CD4-positive, alpha-beta T cell treated with Interleukin-17A for 1 hour (primary cell): ENCODE data around the gene FAM3D.

Source experiments
- DNase-seq: peaks from one replicate; pipeline ENCODE4 v3.0.0-alpha.2; 2020

The FAM3D gene

GRCh38 chr3:58625196-58625824, 41.3 kb downstream of the FAM3D start:
- no peak for DNase-seq

- DNase-seq, result no peak
Observed at GRCh38 chr3:58624550-58624949, 42.0 kb downstream of the FAM3D start.

DNA sequence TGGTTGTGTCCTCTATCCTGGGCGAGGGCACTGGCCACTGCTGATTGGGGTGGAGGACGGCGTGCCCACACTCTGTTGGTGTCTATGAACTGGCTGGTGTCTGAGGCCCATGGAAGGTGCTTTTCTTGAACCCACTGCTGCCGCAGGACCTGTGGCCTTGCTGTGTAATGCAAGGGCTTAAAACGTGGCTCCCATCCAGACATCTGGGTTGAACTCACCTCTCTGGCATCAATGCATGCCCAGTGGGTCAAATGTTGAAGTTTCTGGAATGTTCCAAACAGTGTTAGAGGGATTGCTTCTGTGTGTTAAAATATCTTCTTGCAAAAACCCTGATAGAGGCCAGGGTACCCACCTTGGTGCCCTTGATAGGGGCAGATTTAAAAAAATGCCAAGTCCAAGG, 42.6 kb downstream of the FAM3D start:
- no peak for DNase-seq

- DNase-seq, result no peak
Observed at GRCh38 chr3:58623478-58623877, 43.1 kb downstream of the FAM3D start.

- no peak for DNase-seq
Observed at GRCh38 chr3:58622892-58623291, 43.7 kb downstream of the FAM3D start.

DNA sequence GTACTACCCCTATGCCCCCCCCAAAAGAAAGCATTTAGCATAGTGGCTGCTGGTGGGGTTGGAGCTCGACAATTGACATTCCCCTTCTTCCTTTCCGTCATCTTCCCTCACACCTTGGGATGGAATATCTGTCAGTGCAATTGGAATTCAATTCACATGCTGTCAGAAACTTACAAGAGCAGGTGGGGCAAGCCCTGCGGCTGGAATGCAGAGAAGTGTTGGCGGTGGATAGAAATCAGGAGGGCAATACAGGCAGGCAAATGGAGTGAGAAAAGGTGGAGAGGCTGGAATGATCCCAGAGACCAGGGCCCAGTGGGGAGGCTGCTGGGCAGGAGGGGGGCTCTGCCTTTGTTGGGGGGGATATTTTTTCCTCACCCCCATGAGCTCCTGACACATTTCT, 44.1 kb downstream of the FAM3D start:
- no peak for DNase-seq

DNA sequence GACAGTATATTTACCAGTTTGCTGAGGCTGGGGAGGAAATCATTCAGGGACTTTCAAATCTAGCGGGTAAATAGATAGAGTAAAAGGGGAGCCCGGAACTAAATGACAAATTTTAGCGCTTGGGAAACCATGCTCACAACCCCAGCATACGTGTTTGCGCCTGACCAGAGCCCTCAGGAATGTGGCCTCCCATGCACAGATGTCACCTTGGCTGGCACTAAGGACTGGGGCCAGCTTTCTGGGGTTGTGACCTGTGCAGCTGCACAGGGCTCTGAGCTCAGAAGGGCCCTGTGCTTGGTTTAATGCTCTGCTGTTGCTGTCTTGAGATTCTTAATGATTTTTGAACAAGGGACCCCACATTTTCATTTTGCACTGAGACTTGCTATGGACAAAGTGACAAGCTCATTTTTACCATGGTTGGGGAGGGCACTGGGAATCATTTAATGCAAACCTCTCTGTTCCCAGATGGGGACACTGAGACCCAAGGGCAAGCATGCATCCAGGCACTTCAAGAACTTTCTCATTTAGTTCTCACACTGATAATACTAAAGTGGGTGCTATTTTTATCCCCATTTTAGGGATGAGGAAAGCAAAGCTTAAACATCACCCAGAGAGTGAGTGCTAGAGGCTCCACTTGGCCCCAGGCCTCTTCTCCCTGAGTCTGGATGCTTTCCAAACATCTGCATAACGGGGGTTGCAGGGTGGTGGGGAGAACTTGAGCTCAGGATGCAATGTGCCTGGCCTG, 45.3 kb downstream of the FAM3D start:
- DNase-seq, result no peak

DNA sequence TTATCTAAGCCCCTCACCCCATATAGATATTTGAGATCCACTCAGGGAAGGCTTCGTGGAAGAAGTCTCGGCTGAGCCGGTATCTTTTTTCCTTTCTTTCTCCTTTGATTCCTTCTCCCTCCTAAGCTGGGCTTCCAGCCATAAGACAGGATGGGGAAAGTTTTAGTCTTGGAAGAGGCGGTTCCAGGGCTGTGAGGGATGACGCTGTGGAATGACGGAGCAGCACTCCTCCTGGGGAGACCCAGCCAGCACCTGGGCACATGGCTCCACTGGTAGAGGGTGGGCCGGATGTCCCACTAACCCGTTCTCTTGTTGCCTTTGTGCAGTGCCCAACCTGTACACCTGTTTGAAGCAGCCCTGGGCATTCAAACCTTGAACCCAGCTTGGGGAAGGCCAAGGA, 46.2 kb downstream of the FAM3D start:
- DNase-seq, result no peak

DNA sequence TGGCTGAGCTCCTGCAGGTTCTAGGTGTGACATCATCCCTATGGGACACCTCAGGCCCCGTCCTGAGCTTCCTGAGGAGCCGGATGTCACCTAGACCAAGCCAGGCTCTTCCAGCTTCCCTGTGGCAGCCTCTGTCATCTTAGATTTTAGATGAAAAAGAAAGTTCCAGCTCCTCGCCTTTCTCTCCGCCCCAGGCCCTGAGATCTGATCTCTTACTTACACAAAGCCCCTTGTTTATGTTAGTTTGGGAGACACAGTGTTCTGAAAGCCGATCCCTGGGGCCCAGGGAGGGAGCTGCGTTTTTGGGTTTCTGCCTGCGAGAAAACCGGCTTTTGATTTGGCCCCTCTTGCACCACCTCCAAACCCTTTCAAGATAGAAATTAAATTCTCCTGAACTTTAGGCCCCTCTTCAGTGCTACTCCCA, 49.2 kb downstream of the FAM3D start:
- no peak for DNase-seq

- DNase-seq, result no peak
Observed at GRCh38 chr3:58613236-58614132, 53.1 kb downstream of the FAM3D start.

- no peak for DNase-seq
Observed at GRCh38 chr3:58612830-58613229, 53.7 kb downstream of the FAM3D start.

DNA sequence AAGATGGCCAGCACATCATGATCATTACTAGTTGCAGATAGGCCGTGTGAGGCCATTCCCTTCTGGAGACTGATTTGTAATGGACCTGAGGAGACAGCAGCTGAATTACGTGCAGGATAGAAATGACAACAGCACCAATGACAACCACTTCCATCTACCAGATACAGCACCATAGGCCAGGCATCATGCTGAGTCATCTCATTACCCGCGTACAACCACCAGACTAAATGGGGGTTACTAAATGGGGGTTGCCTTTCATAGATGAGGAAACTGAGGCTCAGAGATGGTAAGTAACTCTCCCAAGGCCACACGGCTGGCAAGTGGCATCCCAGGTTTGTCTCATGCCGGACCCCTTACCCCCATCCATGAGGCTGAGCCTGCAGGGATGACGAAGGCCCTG, 56.6 kb downstream of the FAM3D start:
- DNase-seq, result no peak

DNA sequence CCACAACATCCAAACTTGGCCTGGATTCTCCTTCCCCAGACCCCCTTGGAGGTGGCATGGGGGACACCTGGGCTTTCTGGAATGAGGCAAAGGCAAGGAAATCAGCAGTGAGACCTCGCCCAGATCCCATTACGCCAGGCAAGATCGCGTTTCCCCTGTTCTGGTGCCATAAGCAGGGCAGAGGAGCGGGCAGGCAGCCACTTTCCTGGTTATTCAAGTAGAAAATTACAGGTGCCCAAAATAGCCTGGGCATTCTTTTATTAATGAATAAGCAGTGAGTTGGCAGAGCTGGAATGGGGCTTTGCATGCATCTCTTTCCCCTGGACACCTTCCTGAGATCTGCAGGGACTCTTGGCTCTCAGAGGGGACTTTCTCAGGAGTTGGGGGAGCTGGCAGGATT, 57.9 kb downstream of the FAM3D start:
- DNase-seq, result no peak

- no peak for DNase-seq
Observed at GRCh38 chr3:58607816-58608215, 58.8 kb downstream of the FAM3D start.

GRCh38 chr3:58606693-58607092, 59.9 kb downstream of the FAM3D start:
- no peak for DNase-seq

DNA sequence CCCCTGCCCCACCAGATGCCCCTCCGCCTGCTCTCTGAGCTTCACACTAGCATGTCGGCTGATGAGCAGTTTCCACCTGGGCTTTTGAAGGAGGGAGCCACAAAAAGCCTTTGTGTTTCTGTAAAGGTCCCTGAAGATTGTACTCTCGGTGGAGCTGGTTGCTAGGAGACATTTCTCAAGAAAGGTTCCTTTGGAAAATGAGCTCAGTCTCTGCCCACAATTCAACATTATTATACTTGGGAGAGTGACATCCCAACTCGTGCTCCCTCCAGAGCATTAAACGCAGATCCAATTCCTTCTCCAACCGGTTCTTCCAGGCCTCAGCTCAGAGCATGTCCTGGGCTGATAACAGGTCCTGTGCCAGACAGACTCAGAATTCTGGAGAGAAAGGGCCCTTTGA, 62.5 kb downstream of the FAM3D start:
- DNase-seq, result no peak

DNA sequence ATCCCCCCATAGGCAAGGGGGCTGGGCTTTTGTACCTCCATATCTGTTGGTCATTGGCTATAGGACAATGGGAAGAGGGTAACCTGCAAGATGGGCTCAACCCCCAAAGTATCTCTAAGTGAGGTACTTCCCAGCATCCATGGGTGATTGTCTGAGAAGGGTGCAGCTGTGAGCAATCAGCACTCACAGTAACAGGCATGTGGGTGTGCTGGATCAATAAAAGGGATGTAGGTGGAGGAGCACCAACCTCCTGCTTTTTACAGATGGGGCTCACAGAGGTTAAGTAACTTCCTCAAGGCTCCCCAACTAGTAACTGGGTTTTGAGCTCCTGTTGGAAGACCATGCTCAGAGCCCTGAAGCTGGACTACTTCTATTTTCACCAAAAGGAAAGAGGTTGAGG, 63.0 kb downstream of the FAM3D start:
- DNase-seq, result no peak

GRCh38 chr3:58597770-58598310, 68.7 kb downstream of the FAM3D start:
- no peak for DNase-seq

GRCh38 chr3:58596834-58597518, 69.6 kb downstream of the FAM3D start:
- no peak for DNase-seq

- DNase-seq, result no peak
Observed at GRCh38 chr3:58594117-58594516, 72.5 kb downstream of the FAM3D start.

GRCh38 chr3:58591517-58592510, 74.8 kb downstream of the FAM3D start:
- DNase-seq, result no peak
